Midbrain (tissue), 1 donor: Measurements from ENCODE around the gene ZMYND12.
"Not testable (repeated sequence)": the region's sequence is repeated elsewhere in the genome, so short reads cannot be mapped to it uniquely, and the experiment has no call there.

Experiments used
- DNase-seq: peaks from one replicate; lab custom pipeline; 2025; lab: John Stamatoyannopoulos, UW

The ZMYND12 gene, protein sequence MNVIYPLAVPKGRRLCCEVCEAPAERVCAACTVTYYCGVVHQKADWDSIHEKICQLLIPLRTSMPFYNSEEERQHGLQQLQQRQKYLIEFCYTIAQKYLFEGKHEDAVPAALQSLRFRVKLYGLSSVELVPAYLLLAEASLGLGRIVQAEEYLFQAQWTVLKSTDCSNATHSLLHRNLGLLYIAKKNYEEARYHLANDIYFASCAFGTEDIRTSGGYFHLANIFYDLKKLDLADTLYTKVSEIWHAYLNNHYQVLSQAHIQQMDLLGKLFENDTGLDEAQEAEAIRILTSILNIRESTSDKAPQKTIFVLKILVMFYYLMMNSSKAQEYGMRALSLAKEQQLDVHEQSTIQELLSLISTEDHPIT

DNA sequence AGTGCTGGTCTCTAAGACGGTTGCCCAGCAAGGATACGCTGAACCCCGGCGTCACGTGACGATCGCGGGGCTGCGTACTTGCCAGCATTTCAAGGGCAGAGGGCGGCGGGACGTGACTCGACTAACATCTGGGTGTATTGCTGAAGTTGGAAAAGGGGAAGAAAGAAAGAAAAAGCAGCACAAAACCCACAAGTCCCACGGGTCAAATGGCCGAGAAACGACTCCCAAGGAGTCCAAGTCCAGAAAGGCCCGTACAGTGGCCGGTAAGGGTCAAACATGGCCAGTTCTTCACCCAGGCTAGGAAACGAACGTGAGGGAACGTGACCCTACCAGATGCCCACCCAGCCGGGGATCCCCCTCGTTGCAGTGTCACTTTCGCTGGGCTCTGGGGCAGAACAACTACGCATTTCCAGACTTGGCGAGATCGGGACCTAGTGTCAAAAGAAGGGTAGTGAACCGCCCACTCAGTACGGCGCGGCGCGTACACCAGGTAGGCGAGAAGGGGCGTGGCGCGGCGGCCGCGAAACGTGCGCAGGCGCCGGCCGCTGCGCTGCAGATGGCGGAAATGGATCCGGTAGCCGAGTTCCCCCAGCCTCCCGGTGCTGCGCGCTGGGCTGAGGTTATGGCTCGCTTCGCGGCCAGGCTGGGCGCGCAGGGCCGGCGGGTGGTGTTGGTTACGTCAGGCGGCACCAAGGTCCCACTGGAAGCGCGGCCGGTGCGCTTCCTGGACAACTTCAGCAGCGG lies at the start of gene ZMYND12, which contains the start of gene PPCS:
ZMYND12 (minus strand) TSS at position 13 of the 744 bp plus-strand sequence. CDS start 25 bp downstream, outside the sequence.
PPCS (plus strand) TSS at position 534 of the 744 bp plus-strand sequence; CDS start at position 557, 23 bp downstream.
- DNase-seq = peak; percentile 83

GRCh38 chr1:42504535-42505128 lies 48.8 kb upstream of the ZMYND12 start:
- DNase-seq = no peak

DNA sequence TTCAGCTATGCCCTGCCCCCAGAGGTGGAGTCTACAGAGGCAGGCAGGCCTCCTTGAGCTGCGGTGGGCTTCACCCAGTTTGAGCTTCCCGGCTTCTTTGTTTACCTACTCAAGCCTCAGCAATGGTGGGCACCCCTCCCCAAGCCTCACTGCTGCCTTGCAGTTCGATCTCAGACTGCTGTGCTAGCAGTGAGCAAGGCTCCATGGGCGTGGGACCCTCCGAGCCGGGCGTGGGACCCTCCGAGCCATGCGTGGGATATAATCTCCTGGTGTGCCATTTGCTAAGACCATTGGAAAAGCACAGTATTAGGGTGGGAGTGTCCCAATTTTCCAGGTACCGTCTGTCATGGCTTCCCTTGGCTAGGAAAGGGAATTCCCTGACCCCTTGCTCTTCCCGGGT lies 46.2 kb upstream of the ZMYND12 start:
- DNase-seq = not testable (repeated sequence)

- no peak for DNase-seq
Observed at GRCh38 chr1:42490237-42490636, 34.4 kb upstream of the ZMYND12 start.

DNA sequence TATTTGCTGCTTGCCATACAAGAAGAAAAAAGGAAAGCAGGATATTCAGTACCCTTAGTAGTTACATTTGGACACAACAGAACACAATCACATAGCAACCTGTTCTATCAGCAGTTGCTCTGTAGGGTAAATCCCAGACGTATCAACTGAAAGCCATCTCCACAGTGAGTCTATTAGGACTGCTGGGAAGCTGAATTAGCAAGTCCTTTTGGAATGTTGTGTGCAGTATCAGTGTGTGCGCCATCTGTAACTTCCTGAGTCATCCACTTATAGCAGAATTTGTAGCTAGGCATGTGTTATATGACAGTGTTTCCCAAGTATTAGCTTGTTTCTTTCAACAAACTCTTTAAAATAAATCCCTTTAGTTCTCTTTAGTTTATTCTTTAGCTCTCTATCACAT lies 28.6 kb upstream of the ZMYND12 start:
- DNase-seq = no peak

- no peak for DNase-seq
Observed at GRCh38 chr1:42482635-42483153, 26.9 kb upstream of the ZMYND12 start.

- no peak for DNase-seq
Observed at GRCh38 chr1:42480921-42481320, 25.1 kb upstream of the ZMYND12 start.

DNA sequence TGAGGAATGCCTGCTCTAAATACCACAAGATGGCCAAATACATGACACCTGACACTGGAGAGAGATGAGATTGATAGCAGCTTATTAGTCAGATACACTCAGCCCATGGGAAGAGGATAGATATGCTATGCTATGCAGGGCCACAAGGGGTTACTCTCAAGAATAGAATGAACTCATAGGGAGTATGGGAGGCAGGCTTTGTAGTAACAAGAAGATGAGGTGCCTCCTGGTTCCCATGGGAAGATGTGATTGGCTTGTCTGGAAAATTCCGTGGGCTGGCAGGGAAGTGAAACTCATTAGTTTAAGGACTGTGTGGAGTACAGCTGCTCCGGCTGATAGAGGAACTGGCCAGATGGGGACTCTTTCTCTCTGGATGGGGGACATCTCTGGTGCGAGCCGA lies 23.8 kb upstream of the ZMYND12 start:
- DNase-seq = no peak

- DNase-seq = no peak
Observed at GRCh38 chr1:42477775-42478174, 22.0 kb upstream of the ZMYND12 start.

DNA sequence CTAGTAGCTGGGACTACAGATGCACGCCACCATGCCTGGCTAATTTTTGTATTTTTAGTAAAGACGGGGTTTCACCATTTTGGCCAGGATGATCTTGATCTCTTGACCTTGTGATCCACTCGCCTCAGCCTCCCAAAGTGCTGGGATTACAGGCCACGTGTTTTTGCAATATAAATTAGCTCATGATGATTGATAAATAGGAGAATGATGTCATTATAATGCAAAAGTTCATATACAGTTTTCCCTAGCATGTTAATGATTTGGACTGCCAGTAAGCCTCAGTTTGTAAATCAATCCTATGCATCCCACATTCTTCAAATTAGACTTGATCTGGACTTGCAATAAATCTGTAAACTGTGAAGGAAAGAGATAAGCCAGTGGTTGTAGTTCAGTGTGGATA lies 21.5 kb upstream of the ZMYND12 start:
- not testable (repeated sequence) for DNase-seq

GRCh38 chr1:42476605-42477004 lies 20.8 kb upstream of the ZMYND12 start:
- no peak for DNase-seq

- no peak for DNase-seq
Observed at GRCh38 chr1:42469727-42470126, 13.9 kb upstream of the ZMYND12 start.

- no peak for DNase-seq
Observed at GRCh38 chr1:42466030-42466429, 10.2 kb upstream of the ZMYND12 start.

DNA sequence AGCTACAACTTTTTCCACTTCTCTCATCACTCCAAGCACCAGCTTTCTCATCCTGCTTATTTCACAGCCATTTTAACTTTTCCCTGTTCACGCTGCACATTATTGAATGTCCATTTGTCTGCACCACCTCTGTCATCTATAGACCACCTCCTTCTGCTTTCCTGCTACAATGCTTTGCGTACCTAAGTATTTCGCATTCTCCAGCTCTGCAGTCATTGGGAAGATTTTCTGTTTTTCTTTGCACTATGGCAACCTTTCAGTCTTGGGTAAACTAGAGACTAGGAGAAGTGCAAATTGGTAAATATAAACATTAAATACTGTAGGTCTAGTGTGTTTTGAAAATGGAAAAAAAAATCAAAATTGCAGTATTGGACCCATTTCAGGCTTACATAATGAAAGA lies 8.1 kb upstream of the ZMYND12 start:
- no peak for DNase-seq

GRCh38 chr1:42462828-42463763 lies 7.3 kb upstream of the ZMYND12 start, which contains the start of gene CCDC30:
CCDC30 (plus strand) TSS chr1:42463286; CDS start chr1:42480552, 17,266 bp downstream.
- peak; percentile 90 for DNase-seq

DNA sequence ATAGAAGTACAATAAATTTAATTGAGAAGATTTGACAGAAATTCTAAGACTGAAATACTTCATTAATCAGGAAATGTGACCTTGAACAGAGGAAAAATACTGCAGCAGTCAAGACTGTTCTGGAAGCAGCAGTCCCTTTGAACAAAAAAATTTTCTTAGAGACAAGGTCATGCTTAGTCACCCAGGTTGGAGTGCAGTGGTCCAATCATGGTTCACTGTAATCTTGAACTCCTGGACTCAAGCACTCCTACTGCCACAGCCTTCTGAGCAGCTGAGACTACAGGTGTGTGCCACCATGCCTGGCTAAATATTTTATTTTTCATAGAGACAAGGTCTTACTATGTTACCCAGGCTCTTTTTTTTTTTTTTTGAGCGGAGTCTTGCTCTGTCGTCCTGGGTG lies 5.4 kb upstream of the ZMYND12 start:
- no peak for DNase-seq

DNA sequence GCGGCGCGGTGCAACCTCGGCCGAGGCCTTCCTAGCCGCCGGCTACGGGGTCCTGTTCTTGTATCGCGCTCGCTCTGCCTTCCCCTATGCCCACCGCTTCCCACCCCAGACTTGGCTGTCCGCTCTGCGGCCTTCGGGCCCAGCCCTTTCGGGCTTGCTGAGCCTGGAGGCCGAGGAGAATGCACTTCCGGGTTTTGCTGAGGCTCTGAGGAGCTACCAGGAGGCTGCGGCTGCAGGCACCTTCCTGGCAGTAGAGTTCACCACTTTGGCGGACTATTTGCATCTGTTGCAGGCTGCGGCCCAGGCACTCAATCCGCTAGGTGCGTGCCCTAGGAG lies 900 bp upstream of the ZMYND12 start:
- DNase-seq = peak; percentile 47

- no peak for DNase-seq
Observed at GRCh38 chr1:42454403-42454802, 1.4 kb downstream of the ZMYND12 start.

- no peak for DNase-seq
Observed at GRCh38 chr1:42453386-42453785, 2.4 kb downstream of the ZMYND12 start.

DNA sequence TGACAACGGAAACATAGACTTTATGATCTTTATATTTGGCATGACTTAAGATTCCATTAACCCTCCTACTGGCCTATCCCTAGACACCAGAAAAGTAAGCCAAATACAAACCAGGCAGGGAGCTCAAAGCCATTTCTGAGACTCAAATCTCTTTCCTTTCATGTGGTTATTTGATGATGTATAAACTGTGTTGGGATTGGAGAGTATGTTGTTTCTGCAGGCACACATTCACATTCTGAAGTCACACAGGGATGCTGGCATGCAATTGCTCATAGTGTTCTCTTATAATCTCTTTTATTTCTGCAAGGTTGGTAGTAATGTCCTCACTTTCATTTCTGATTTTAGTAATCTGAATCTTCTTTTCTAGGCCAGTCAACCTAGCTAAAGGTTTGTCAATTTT lies 5.8 kb downstream of the ZMYND12 start:
- no peak for DNase-seq

DNA sequence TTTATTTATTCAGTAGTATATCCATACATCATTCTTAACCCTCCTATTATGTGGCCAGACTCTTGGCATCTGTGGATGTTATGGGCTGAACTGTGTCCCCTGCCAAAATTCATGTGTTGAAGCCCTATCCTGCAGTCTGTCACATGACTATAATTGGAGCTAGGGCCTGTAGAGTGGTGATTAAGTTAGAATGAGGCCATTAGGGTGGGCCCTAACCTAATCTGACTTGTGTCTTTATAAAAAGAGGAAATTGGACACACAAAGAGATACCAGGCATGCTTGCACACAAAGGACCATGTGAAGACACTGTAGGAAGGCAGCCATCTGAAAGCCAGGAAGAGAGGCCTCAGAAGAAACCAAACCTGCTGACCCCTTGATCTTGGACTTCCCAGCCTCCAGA lies 6.6 kb downstream of the ZMYND12 start:
- no peak for DNase-seq
